ENCODE results near the gene GP1BA. TPM values are rescaled to one million over a fixed set of nuclear protein-coding genes. Genes with fewer than 3 reads are reported as not detected.

Gene GP1BA
- total RNA-seq, 1 donor from 2014 or later = not detected

- DNase-seq (ENCODE audit: low read depth in 2 of 2) = peak in 1 of 2 donors; percentile 23
Observed at GRCh38 chr17:4938688-4939545, 6.8 kb downstream of the GP1BA start.

GRCh38 chr17:4939546-4939795 is 7.4 kb downstream of the GP1BA start:
- DNase-seq (ENCODE audit: low read depth in 2 of 2) = no peak

- peak; percentile 100 for DNase-seq (ENCODE audit: low read depth in 2 of 2)
Observed at GRCh38 chr17:4939796-4940554, 7.9 kb downstream of the GP1BA start, which contains the start of the genes RNF167 and SLC25A11. TSS of gene RNF167 (plus strand) at chr17:4940268. CDS start at chr17:4940910, 642 bp downstream. TSS of gene SLC25A11 (minus strand) at chr17:4940046. CDS start at chr17:4939910, 136 bp downstream.

GRCh38 chr17:4940555-4941318 is 8.7 kb downstream of the GP1BA start:
- no peak for DNase-seq (ENCODE audit: low read depth in 2 of 2)

- no peak for DNase-seq (ENCODE audit: low read depth in 2 of 2)
Observed at GRCh38 chr17:4941319-4941610, 9.2 kb downstream of the GP1BA start.

- no peak for DNase-seq (ENCODE audit: low read depth in 2 of 2)
Observed at GRCh38 chr17:4942760-4943508, 10.9 kb downstream of the GP1BA start.

- DNase-seq (ENCODE audit: low read depth in 2 of 2) = no peak
Observed at GRCh38 chr17:4944163-4944553, 12.1 kb downstream of the GP1BA start.

- DNase-seq (ENCODE audit: low read depth in 2 of 2) = no peak
Observed at GRCh38 chr17:4944554-4945175, 12.6 kb downstream of the GP1BA start.

- DNase-seq (ENCODE audit: low read depth in 2 of 2) = peak in 1 of 2 donors; percentile 85
Observed at GRCh38 chr17:4945176-4945943, 13.3 kb downstream of the GP1BA start.

GRCh38 chr17:4945944-4946280 is 13.8 kb downstream of the GP1BA start:
- DNase-seq (ENCODE audit: low read depth in 2 of 2) = no peak

- no peak for DNase-seq (ENCODE audit: low read depth in 2 of 2)
Observed at GRCh38 chr17:4946312-4946976, 14.4 kb downstream of the GP1BA start.

- peak in 1 of 2 donors; percentile 19 for DNase-seq (ENCODE audit: low read depth in 2 of 2)
Observed at GRCh38 chr17:4947010-4947410, 14.9 kb downstream of the GP1BA start.

- peak; percentile 31 to 45 for DNase-seq (ENCODE audit: low read depth in 2 of 2)
Observed at GRCh38 chr17:4947411-4948165, 15.5 kb downstream of the GP1BA start.

GRCh38 chr17:4948166-4948930 is 16.3 kb downstream of the GP1BA start, which contains the start of gene PFN1:
TSS of gene PFN1 (minus strand) at chr17:4948530. CDS start at chr17:4948394, 136 bp downstream.
- peak; percentile 85 to 90 for DNase-seq (ENCODE audit: low read depth in 2 of 2)

GRCh38 chr17:4948931-4949320 is 16.8 kb downstream of the GP1BA start:
- peak; percentile 55 to 90 for DNase-seq (ENCODE audit: low read depth in 2 of 2)

GRCh38 chr17:4949321-4950074 is 17.4 kb downstream of the GP1BA start:
- peak in 1 of 2 donors; percentile 69 for DNase-seq (ENCODE audit: low read depth in 2 of 2)

- peak in 1 of 2 donors; percentile 64 for DNase-seq (ENCODE audit: low read depth in 2 of 2)
Observed at GRCh38 chr17:4950075-4950745, 18.1 kb downstream of the GP1BA start.

All from dermis microvascular lymphatic vessel endothelial cell (primary cell).